ENCODE measurements around the gene IFT81.

DNA sequence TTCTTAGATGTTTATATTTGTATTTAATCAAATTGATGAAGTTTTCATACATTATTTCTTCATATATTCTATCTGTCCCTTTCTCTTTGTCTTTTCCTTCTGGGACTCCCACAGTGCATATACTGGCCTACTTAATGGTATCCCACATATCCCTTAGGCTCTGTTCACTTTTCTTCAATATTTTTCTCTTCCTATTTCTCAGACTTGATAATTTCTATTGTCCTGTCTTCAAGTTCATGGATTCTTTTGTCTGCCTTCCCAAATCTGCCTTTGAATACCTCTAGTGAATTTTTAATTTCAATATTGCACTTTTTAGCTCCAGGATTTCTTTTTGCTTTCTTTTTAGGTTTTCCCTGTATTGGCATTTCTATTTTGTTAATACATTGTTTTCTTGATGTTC, 33.4 kb downstream of the IFT81 start:
- TF ChIP-seq CTCF (IDR thresholded peaks at IDR 0.05): no peak
- TF ChIP-seq POLR2AphosphoS5 (IDR thresholded peaks at IDR 0.05): no peak
- no peak for TF ChIP-seq POLR2A (IDR thresholded peaks at IDR 0.05)

All from sigmoid colon (tissue), 4 donors.